ENCODE data around the gene FBXW7.
A peak's percentile ranks its signal among the peaks of the same experiment; 100 is the strongest.

FBXW7 gene

DNA sequence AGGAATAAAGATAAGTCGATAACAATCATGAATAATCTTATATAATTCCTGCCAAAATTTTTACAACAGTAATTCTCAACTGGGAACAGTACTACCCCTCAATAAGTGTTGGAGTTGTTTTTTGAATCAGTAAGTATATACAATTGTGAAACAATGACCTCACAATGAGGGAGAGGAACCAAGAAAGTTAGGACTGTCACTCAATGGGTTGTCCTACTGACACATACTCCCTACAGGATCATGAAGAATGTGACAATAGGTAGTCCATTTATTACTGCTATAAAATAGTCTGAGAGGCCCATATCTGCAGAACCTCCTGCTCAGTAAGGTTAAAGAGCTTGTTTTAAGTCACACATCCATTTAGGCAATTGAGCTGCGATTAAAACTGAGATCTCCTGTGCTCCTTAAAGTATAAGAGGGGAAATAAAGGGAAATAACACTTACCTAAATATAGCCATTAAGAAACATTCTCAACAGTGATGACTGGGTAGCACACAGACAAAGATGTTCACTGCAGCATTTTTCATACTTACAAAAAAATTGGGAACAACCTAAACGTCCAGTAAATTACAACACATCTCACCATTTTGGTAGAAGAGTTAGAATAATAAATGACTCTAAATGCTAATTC lies 26.2 kb downstream of the FBXW7 start:
- DNase-seq, result no peak

- no peak for DNase-seq
Observed at GRCh38 chr4:152508818-152509217, 27.1 kb downstream of the FBXW7 start.

GRCh38 chr4:152508386-152508785 lies 27.5 kb downstream of the FBXW7 start:
- no peak for DNase-seq

GRCh38 chr4:152503653-152504290 lies 32.1 kb downstream of the FBXW7 start:
- no peak for DNase-seq

GRCh38 chr4:152501846-152502536 lies 33.9 kb downstream of the FBXW7 start:
- no peak for DNase-seq

DNA sequence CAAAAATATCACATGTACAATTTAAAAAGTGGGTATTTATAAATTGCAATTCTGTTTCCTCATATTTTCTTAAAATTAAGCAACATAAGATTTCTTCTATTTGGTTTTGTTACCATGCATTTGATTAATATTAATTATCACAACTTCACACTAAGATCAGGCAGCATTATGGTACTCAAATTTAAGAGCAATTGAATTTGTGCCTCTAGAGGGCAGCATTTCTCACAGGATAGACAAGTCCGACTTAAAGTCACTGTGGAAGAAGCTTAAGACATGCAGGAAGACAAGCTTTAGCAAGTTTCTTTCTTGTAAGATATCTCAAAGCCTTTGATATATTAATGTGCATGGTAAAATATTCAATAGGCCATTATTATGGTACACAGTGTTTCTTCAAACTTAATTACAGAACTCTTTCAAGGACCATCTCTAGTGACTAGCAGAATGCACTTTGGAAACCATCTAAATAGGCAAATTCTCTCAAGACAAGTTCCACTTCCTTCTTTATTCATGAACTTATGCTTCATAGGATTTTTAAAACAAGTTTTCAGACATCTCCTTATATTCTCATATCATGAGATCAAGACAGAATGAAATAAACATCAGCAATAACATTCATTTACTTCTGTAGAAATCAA lies 35.0 kb downstream of the FBXW7 start:
- peak; percentile 86 for DNase-seq

- no peak for DNase-seq
Observed at GRCh38 chr4:152500275-152500674, 35.6 kb downstream of the FBXW7 start.

GRCh38 chr4:152499344-152499743 lies 36.5 kb downstream of the FBXW7 start:
- DNase-seq, result no peak

DNA sequence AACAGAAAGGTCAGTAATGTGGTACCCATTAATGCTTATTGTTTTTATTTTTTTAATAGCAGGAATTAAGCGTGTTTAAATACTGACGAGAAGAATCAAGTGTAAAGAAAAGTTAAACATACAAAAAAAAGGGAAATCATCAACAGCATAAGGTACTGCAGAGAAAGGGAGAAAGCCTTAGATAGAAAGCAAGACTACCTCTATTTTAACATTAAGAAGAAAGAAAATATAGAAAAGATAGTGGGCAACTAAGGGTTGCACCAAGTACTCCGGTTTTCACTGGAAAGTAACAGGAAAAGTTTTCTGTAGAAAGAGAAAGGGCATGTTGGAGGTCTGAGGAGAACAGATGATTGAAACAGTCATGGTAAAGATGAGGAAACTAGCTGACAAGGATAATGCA lies 41.9 kb downstream of the FBXW7 start:
- DNase-seq, result no peak

DNA sequence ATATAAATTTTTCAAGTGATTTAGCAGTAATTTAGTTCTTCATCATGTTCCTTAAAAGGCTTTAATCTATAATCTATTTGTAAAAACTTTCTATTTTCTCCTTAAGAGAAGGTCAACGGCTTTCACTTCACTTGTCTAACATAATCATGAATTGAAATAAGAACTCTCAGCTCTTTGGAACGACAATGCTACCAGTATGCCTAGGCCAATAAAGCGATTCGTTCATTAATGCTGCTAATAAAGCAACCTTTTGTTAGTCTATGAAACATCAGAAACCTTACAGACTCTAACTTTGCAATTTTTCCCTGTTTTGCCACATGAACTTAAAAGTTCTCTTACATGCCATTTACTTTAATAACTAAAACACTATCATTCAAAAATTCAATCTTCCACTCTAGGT lies 47.6 kb downstream of the FBXW7 start:
- no peak for DNase-seq

DNA sequence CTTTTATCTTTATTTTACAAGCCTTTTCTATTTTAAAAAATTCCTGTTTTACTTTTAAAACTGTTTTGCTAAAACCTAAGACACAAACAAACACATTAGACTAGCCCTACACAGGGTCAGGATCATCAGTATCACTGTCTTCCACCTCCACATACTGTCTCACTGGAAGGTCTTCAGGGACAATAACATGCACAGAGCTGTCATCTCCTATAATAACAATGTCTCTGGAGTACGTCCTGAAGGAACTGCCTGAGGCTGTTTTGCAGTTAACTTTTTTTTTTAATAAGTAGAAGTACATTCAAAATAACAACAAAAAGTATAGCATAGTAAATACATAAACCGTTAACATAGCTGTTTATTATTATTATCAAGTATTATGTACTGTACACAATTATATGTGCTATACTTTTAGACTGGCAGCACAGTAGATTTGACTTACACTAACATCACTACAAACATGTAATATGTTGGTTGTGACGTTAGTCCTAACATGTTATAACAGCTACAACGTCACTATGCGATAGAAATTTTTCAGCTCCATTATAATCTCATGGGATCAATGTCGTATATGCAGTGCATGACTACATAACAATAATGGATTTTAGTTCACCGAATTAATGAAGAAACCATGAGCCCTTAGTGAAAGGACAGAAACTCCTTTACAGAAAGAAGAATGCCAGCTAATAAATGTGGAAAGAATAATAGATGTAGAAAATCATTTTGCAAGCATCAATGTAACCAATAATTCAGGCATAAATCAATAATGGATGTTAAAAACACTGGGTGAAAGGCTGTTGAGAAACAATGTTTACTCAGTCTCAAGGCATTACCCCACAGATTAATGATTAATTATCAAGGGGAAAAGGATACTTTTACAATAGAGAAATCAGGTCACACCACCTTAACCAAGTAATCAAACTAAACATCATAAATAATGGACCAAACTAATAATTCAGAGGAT lies 49.2 kb downstream of the FBXW7 start:
- DNase-seq, result no peak

GRCh38 chr4:152485726-152486276 lies 50.1 kb downstream of the FBXW7 start:
- peak; percentile 90 for DNase-seq

- no peak for DNase-seq
Observed at GRCh38 chr4:152482211-152482610, 53.7 kb downstream of the FBXW7 start.

GRCh38 chr4:152480901-152481300 lies 55.0 kb downstream of the FBXW7 start:
- DNase-seq, result no peak

- DNase-seq, result no peak
Observed at GRCh38 chr4:152480326-152480725, 55.6 kb downstream of the FBXW7 start.

GRCh38 chr4:152479428-152480026 lies 56.4 kb downstream of the FBXW7 start:
- no peak for DNase-seq

GRCh38 chr4:152478461-152479237 lies 57.2 kb downstream of the FBXW7 start:
- DNase-seq, result no peak

DNA sequence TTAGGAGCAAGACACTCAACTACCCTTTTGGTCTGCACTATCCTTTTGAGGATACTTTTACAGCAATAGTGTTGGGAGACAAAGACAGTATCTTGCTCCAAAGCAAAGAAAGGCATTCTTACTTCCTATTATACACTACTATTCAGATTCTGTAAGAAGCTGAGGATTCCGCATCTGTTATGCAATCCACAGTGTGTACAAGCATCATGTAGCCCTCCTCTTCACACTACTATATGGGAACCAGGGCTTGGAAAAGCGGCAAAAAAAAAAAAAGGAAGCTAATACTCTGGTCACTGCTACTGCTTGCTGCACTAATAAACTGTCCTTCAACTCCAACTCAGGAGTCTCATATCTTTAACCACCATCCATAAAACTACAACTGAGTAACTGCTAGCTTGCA lies 59.1 kb downstream of the FBXW7 start:
- no peak for DNase-seq

GRCh38 chr4:152471251-152471792 lies 64.6 kb downstream of the FBXW7 start:
- DNase-seq, result no peak

DNA sequence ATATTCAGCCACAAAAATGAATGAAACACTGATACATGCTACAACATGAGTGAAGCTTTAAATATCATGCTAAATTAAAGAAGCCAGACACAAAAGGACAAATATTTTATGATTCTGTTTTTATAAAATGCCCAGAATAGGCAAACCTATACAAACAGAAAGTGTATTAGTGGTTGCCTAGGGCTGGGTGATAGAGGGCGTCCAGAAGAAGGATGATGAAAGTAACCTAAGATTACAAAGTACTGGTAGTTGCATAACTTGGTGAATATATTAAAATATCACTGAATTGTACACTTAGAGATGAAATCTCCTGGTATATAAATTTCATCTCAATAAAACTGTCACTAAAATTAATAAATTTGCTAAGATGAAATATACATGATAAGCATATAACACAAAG lies 67.5 kb downstream of the FBXW7 start:
- DNase-seq, result no peak

GRCh38 chr4:152467101-152467500 lies 68.8 kb downstream of the FBXW7 start:
- no peak for DNase-seq
